Hematopoietic multipotent progenitor cell treated with erythropoietin and hydrocortisone succinate and interleukin-3 and kit ligand, for 15 days (in vitro differentiated cells): ENCODE data around the gene HLA-DMB.

Experiments used
- DNase-seq: peaks from one replicate; pipeline ENCODE4 v3.0.0-alpha.2; 2015; ENCODE audit warnings: low spot score

HLA-DMB gene

GRCh38 chr6:32971581-32972352 is 30.9 kb upstream of the HLA-DMB start:
- DNase-seq = peak; percentile 100

GRCh38 chr6:32971242-32971580 is 30.4 kb upstream of the HLA-DMB start:
- DNase-seq = no peak

- DNase-seq = peak; percentile 73
Observed at GRCh38 chr6:32970413-32971241, 29.8 kb upstream of the HLA-DMB start.

GRCh38 chr6:32969685-32970412 is 29.0 kb upstream of the HLA-DMB start:
- DNase-seq = peak; percentile 89

GRCh38 chr6:32968867-32969684 is 28.2 kb upstream of the HLA-DMB start:
- peak; percentile 66 for DNase-seq

- DNase-seq = peak; percentile 97
Observed at GRCh38 chr6:32968093-32968866, 27.5 kb upstream of the HLA-DMB start, which contains the start of gene BRD2. BRD2 (plus strand) TSS chr6:32968594; CDS start chr6:32972899, 4,305 bp downstream.

GRCh38 chr6:32967151-32968091 is 26.6 kb upstream of the HLA-DMB start:
- DNase-seq = peak; percentile 50

GRCh38 chr6:32964776-32965175 is 23.9 kb upstream of the HLA-DMB start:
- no peak for DNase-seq

GRCh38 chr6:32963866-32964265 is 23.0 kb upstream of the HLA-DMB start:
- DNase-seq = no peak

- DNase-seq = no peak
Observed at GRCh38 chr6:32962213-32962826, 21.5 kb upstream of the HLA-DMB start.

- DNase-seq = no peak
Observed at GRCh38 chr6:32960563-32960962, 19.7 kb upstream of the HLA-DMB start.

GRCh38 chr6:32956176-32956575 is 15.3 kb upstream of the HLA-DMB start:
- DNase-seq = no peak

- peak; percentile 33 for DNase-seq
Observed at GRCh38 chr6:32954986-32955802, 14.4 kb upstream of the HLA-DMB start.

- no peak for DNase-seq
Observed at GRCh38 chr6:32954267-32954666, 13.4 kb upstream of the HLA-DMB start.

- DNase-seq = peak; percentile 39
Observed at GRCh38 chr6:32953775-32954174, 12.9 kb upstream of the HLA-DMB start.

- DNase-seq = peak; percentile 91
Observed at GRCh38 chr6:32952817-32953739, 12.2 kb upstream of the HLA-DMB start, which contains the start of gene HLA-DMA. HLA-DMA (minus strand) TSS chr6:32953097; CDS start chr6:32953036, 61 bp downstream.

GRCh38 chr6:32950449-32950848 is 9.6 kb upstream of the HLA-DMB start:
- no peak for DNase-seq
